HepG2 (cell line): ENCODE data around the gene CRISPLD2. TPM values are rescaled to one million over a fixed set of nuclear protein-coding genes. Genes with fewer than 3 reads are reported as not detected.

ENCODE experiments used
- HMG20B ChIP-seq: conservative IDR thresholded peaks from 2 replicates; pipeline ENCODE4 v1.6.1; 2016; ENCODE audit warnings: missing genetic modification reagents, missing compliant biosample characterization
- JUND ChIP-seq: sonication (generic); formaldehyde crosslinking; IDR thresholded peaks from 2 replicates; pipeline ENCODE4 v1.8.0; 2022; ENCODE audit warnings: mild to moderate bottlenecking, missing genetic modification reagents
- NCOR1 ChIP-seq: fragments of 200-600 bp; sonication (generic); IDR thresholded peaks from 2 replicates; pipeline ENCODE4 v1.7.0; 2017; ENCODE audit warnings: antibody characterized with exemption, low read length, borderline replicate concordance
- NR1H2 ChIP-seq: sonication (generic); formaldehyde crosslinking; IDR thresholded peaks from 2 replicates; pipeline ENCODE4 v1.8.1; 2022; ENCODE audit warnings: low read depth, missing genetic modification reagents, borderline replicate concordance
- RBM22 ChIP-seq: fragments of 200-400 bp; formaldehyde crosslinking; optimal IDR thresholded peaks from 2 replicates; pipeline ENCODE3; 2017; ENCODE audit warnings: mild to moderate bottlenecking, low read length, moderate library complexity
- RFXANK ChIP-seq: IDR thresholded peaks from 2 replicates; pipeline ENCODE4 v1.6.1; 2016
- SYNCRIP ChIP-seq: fragments of 200-400 bp; formaldehyde crosslinking; IDR thresholded peaks from 2 replicates; pipeline ENCODE4 v1.6.1; 2018; ENCODE audit warnings: mild to moderate bottlenecking, low read depth, low read length; ENCODE audit not compliant: insufficient read depth
- TGIF2 ChIP-seq: IDR thresholded peaks from 2 replicates; pipeline ENCODE4 v1.6.1; 2016; ENCODE audit warnings: control low read depth, missing compliant biosample characterization
- THAP7 ChIP-seq: sonication (generic); formaldehyde crosslinking; IDR thresholded peaks from 2 replicates; pipeline ENCODE4 v1.8.1; 2023; ENCODE audit warnings: mild to moderate bottlenecking, missing genetic modification reagents
- ZBTB37 ChIP-seq: sonication (generic); formaldehyde crosslinking; IDR thresholded peaks from 2 replicates; pipeline ENCODE4 v1.4.0; 2020; ENCODE audit warnings: mild to moderate bottlenecking, missing genetic modification reagents
- ZFP90 ChIP-seq: sonication (generic); formaldehyde crosslinking; IDR thresholded peaks from 2 replicates; pipeline ENCODE4 v1.8.0; 2022; ENCODE audit warnings: missing genetic modification reagents, mild to moderate bottlenecking, inconsistent platforms, borderline replicate concordance
- ZNF333 ChIP-seq: sonication (generic); formaldehyde crosslinking; IDR thresholded peaks from 2 replicates; pipeline ENCODE4 v1.4.0; 2020; ENCODE audit warnings: mild to moderate bottlenecking, missing genetic modification reagents, borderline replicate concordance
- ZNF609 ChIP-seq: sonication (generic); formaldehyde crosslinking; IDR thresholded peaks from 2 replicates; pipeline ENCODE4 v1.4.0; 2020; ENCODE audit warnings: mild to moderate bottlenecking, missing genetic modification reagents, borderline replicate concordance
- polyA plus RNA-seq, 8 experiments: library from polyadenylated mRNA; depleted of rRNA in 3 of 8; stranded (reverse) in 7 of 8; unstranded in 1 of 8; fragments of >200 nt; fragmentation: Illumina TruSeq in 4 of 8; extraction: Trizol in 4 of 8; gene quantifications; 2 replicates each; pipeline versions ENCODE4 v1.2.1 to v1.2.3, GENCODE V29; 2011 to 2016; ENCODE audit warnings: low read depth in 4 of 8, missing spikeins in 1 of 8, mixed read lengths in 1 of 8; ENCODE audit not compliant: insufficient read depth in 1 of 8
- total RNA-seq, 5 experiments: library from RNA; depleted of rRNA; stranded (reverse); fragments of >200 nt; fragmentation: Illumina TruSeq; extraction: Trizol; gene quantifications; 2 replicates each; pipeline ENCODE4 v1.2.3, GENCODE V29; 2016; ENCODE audit warnings: low read depth in 1 of 5
- TF ChIP-seq, protein P1 (sequence below): sonication (generic); formaldehyde crosslinking; IDR thresholded peaks from 2 replicates; pipeline ENCODE4 v1.4.0; 2020; ENCODE audit warnings: mild to moderate bottlenecking, missing genetic modification reagents
- TF ChIP-seq, protein P2 (sequence below): sonication (generic); formaldehyde crosslinking; IDR thresholded peaks from 2 replicates; pipeline ENCODE4 v1.4.0; 2020; ENCODE audit warnings: mild to moderate bottlenecking, missing genetic modification reagents
- TF ChIP-seq, protein P3 (sequence below): sonication (generic); formaldehyde crosslinking; IDR thresholded peaks from 2 replicates; pipeline ENCODE4 v1.5.0; 2020; ENCODE audit warnings: missing genetic modification reagents

CRISPLD2 gene
- total and polyA plus RNA-seq, 2 of the 13 experiments (the other 11 are each of a cell fraction or from before 2014, with no cell fraction given) = 0.04 to 0.31 TPM

DNA sequence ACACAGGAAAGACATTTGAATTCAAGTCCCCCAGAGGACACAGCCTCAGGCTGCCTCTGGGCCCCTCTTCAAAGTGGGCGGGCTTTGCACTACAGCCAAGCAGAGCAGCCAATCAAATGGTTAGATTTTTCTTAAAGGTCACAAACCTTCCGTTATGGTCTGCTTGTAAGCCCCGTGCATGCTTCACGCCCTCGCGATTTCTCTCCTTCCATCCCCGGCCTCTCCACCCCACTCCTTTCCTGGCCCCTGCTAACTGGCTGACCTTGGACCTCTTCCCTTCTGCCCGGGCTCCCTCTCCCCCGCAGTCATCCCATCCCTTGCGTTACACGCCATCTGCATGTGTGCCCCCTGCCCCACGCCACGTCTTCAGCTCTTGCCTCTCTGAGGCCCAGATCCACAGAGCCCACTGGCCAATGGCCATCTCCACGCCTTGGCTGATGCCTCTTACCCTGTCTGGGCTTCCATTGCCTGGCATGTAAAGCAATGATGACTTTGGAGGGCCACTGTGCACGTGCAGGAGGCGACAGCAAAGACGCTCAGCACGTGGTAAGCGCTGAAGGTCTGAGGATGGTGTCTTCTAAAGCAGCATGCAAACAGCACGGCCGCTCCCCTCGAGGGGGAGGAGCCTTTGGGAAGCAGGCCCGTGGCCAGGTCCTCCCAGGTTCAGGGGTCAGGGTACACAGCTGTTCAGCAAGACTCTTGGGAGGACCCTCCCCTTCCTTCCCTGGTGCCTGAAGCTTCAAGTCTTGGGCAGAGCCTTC, 104.7 kb downstream of the CRISPLD2 start (continued):
- TF ChIP-seq JUND (CRISPR knock-in tag) (0 out of 2 replicates have a peak, but pooled peaks have one; percentile 28), NCOR1 (peak; percentile 9; the same call in 1 of the 2 replicates), ZNF333 (no peak), ZBTB37 (CRISPR knock-in tag) (no peak), TGIF2 (CRISPR knock-in tag) (peak; percentile 65; the same call in 1 of the 2 replicates), ZNF609 (CRISPR knock-in tag) (no peak), ZFP90 (CRISPR knock-in tag) (no peak), HMG20B (CRISPR knock-in tag) (no peak), NR1H2 (no peak), RBM22 (no peak), SYNCRIP (no peak), THAP7 (CRISPR knock-in tag) (peak; percentile 79; the same call in 1 of the 2 replicates), RFXANK (CRISPR knock-in tag) (no peak)
- TF ChIP-seq, protein P1, sequence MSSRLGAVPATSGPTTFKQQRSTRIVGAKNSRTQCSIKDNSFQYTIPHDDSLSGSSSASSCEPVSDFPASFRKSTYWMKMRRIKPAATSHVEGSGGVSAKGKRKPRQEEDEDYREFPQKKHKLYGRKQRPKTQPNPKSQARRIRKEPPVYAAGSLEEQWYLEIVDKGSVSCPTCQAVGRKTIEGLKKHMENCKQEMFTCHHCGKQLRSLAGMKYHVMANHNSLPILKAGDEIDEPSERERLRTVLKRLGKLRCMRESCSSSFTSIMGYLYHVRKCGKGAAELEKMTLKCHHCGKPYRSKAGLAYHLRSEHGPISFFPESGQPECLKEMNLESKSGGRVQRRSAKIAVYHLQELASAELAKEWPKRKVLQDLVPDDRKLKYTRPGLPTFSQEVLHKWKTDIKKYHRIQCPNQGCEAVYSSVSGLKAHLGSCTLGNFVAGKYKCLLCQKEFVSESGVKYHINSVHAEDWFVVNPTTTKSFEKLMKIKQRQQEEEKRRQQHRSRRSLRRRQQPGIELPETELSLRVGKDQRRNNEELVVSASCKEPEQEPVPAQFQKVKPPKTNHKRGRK (CRISPR knock-in tag) = 0 out of 2 replicates have a peak, but pooled peaks have one; percentile 72
- TF ChIP-seq, protein P2, sequence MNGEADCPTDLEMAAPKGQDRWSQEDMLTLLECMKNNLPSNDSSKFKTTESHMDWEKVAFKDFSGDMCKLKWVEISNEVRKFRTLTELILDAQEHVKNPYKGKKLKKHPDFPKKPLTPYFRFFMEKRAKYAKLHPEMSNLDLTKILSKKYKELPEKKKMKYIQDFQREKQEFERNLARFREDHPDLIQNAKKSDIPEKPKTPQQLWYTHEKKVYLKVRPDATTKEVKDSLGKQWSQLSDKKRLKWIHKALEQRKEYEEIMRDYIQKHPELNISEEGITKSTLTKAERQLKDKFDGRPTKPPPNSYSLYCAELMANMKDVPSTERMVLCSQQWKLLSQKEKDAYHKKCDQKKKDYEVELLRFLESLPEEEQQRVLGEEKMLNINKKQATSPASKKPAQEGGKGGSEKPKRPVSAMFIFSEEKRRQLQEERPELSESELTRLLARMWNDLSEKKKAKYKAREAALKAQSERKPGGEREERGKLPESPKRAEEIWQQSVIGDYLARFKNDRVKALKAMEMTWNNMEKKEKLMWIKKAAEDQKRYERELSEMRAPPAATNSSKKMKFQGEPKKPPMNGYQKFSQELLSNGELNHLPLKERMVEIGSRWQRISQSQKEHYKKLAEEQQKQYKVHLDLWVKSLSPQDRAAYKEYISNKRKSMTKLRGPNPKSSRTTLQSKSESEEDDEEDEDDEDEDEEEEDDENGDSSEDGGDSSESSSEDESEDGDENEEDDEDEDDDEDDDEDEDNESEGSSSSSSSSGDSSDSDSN (CRISPR knock-in tag) = peak; percentile 43; the same call in 1 of the 2 replicates
- TF ChIP-seq, protein P3, sequence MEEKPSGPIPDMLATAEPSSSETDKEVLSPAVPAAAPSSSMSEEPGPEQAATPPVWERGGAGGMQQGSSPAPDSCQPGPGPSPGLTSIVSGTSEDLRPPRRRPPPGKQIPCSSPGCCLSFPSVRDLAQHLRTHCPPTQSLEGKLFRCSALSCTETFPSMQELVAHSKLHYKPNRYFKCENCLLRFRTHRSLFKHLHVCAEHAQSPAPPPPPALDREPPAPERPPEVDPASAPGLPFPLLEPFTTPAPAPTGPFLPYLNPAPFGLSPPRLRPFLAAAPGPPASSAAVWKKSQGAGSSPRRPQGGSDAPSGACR (CRISPR knock-in tag) = peak; percentile 53; the same call in 1 of the 2 replicates
